ENCODE results near the gene ZMYM1. TPM values are rescaled to one million over a fixed set of nuclear protein-coding genes. Genes with fewer than 3 reads are reported as not detected.
"Not testable (repeated sequence)": the region's sequence is repeated elsewhere in the genome, so short reads cannot be mapped to it uniquely, and the experiment has no call there.

The ZMYM1 gene
- 10 to 100 TPM; 12.3 to 15.9 TPM for total RNA-seq
- long read RNA-seq, partial matches to known transcripts = 0 of 3 reads
- long read RNA-seq, other reads (novel, unspliced or antisense) = 2 of 3 reads

DNA sequence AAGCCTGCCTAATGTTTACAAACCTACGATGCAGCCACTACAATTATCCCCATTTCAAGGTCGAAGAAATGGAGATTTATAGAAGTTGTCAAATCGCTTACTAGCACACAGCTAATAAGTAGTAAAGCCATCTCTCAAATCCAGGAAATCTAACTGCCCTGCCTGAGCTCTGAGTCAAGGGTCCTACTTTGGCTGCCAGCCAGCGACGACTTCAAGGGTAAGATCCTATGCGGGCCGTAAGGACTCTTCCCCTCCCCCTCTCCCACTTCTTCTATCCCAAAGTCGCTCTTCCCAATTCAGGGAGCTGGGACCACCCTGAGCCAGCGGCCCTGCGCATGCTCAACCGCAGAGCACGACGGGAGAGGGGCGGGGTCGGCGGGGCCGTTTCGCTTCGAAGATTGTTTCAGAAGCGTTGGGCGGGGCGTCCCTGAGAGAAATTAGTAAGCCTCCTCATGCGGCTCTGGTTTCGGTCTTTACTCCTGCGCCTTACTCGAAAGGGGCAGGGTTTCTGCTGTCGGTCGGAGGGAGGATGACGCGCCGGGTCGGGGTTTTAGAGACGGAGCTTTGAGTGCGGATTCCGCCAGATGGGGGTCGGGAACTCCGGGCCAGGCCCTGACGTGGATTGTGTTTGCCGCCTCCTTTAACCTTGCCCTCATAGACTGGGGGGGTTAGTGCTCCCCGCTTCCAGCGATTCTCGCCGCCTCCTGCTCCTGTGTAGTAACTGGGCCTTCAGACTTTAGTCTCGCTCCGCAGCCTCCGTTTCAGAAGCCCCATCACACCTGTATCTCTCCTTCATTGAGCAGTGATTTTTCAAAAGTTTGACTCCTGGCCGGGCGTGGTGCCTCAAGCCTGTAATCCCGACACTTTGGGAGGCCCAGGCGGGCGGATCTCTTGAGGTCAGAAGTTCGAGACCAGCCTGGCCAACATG is at the start of gene ZMYM1:
Gene ZMYM1, plus strand, starts transcription at position 383 of the 928 bp plus-strand sequence. CDS start 14,603 bp downstream, outside the sequence.
- intact Hi-C loops (cut with DNase I, micrococcal nuclease) = no loop called here
- ATAC-seq (peak; percentile 97), DNase-seq (peak; percentile 83 to 93)

DNA sequence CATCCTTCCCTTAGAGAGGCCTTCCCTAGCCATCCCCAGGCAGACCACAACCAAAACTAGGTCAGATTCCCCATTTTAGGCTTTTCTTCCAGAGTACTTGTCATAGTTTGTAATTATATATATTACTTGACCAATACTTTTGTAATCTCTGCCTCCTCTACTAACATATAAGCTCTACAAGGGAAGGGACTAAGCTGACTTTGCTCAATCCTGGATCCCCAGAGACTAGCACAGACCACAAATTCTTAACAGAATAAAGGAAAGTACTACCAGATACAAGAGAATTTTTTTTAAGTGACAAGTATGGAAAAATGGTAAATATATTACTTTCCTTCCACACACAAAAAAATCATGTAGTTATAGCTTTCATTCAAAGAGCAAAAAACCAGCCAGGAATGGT is 49.4 kb upstream of the ZMYM1 start:
- no peak for DNase-seq
- intact Hi-C loops (cut with DNase I, micrococcal nuclease) = no loop called here
- ATAC-seq = no peak

DNA sequence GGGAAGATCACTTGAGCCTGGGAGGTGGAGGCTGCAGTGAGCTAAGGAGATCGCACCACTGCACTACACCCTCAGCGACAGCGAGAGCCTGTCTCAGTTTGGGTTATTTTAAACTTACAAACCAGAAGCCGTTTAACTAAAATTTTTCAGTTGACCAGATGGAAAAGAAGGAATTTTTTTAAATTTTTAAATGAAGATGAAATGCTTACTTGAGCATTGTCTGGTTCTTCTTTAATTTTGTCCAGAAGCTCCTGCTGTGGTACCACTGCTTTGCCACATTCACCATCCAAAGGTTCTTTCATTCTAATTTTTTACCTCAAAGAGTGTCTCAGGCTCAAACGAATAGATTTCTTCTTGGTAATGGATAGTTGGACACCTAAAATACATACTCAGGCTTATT is 48.8 kb upstream of the ZMYM1 start:
- intact Hi-C loops (cut with DNase I, micrococcal nuclease) = no loop called here
- DNase-seq (no peak), ATAC-seq (no peak)

DNA sequence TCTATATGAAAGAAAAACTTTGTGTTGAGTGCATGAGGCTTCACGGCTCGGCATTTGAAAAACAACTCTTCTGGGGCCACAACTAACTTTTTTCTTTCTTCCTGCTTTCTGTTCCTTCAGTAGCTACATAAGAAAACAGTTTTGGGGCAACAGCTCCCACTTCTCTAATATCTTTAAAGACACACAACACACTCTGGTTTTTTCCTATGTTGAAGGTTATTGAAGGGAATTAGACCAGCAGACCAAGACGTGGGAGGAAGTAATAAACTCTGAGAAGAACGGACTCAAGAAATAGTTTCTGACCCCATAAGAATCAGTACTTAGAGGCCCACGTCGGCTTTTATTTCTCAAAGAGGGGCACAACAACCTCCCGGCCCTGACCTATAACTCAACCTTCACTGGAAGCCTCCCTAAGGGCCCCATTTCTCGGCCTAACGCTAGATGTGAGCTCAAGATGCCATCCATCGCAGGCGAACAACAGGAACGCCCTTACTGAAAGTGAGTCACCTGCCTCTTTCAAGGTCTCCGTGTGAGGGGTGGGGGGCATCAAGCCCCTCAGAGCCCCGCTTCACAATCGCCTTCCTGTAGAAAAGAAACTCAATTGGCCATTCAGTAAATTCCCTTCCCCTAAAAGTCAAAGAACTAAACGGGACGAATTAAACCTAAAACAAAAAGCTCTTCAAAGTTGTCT is 48.3 kb upstream of the ZMYM1 start:
- intact Hi-C loops (cut with DNase I, micrococcal nuclease) = no loop called here
- peak; percentile 29 to 47 for DNase-seq
- ATAC-seq = peak; percentile 54

DNA sequence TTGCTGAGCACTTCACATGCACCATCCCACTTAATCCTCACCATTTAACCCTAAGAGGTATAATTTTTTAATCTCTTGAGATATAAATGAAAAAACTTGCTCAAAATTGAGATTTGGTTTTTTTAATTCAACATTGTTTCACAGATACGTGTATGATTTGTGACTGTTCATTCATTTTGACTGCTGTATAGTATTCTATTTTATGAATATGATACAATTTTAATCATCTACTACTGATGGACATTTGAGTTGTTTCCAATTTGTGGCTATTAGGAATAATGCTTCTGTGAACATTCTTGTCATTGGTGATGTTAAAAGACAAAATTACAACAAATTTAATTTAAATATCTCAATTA is 46.8 kb upstream of the ZMYM1 start:
- intact Hi-C loops (cut with DNase I, micrococcal nuclease) = no loop called here

DNA sequence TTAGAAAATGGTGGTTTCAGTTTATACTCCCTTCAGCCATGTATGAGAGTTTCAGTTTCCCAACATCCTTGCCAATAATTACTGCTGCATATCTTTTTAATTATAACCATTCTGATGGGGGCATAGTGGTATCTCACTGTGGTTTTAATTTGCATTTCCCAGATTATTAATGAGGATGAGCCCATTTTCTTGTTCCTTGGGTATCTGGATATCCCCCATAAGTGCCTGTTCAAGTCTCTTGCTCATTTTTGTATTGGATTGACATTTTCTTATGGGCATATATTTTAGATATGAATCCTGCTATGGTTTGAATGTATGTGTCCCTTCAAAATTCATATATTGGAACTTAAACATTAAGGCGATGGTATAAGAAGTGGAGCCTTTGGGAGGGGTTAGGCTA is 45.8 kb upstream of the ZMYM1 start:
- intact Hi-C loops (cut with DNase I, micrococcal nuclease) = no loop called here
- DNase-seq (no peak), ATAC-seq (no peak)

More for the DNA sequence above, 46.8 kb upstream of the ZMYM1 start:
- ATAC-seq (no peak), DNase-seq (no peak)

DNA sequence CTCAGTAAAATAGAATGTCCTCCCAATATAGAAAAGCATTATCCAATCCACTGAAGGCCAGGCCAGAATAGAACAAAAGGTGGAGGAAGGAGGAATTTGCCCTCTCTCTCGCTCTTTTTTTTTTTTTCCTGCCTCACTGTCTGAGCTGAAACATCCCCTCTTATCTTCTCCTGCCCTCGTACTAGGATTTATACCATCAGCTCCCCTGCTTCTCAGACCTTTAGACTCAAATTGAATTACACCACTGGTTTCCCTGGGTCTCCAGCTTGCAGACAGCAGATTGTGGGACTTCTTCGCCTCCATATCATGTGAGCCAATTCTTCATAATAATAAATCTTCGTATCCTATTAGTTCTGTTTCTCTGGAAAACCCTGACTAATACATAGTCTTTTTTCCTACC is 42.6 kb upstream of the ZMYM1 start:
- intact Hi-C loops (cut with DNase I, micrococcal nuclease) = no loop called here
- ATAC-seq (no peak), DNase-seq (no peak)

DNA sequence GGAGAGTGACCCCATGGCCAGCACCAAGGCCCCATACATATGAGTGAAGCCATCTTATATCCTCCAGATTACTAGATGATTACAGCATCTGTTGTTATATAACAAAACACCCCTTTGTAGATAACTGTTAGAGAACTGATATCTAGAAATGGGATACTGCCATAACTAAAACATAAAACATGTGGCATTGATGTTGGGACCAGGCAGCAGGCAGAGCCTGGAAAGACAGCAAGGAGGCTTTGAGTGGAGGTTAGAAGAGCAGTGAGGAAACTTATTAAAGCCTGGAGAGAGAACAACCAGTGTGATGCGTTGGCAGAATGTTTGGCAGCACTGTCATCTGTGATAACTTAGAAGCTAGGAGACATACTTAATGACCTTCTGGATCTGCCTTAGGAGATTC is 42.0 kb upstream of the ZMYM1 start:
- DNase-seq = no peak
- ATAC-seq = no peak
- intact Hi-C loops (cut with DNase I, micrococcal nuclease) = no loop called here

DNA sequence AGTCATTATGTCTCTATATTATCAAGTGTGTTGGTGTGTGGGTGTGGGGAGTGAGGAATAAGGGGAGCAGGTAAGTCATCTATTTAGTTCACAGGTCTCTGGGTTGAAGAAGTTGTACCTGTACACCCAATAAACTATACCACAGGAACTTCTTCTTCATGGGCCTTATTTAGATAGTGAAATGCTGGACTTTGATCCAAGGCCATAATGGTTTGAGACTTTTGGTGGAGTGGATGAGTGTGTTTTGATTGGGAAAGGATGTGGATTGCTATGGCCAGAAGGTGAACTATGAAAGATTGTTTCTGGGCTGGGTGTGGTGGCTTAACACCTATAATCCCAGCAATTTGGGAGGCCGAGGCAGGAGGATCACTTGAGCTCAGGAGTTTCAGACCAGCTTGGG is 40.5 kb upstream of the ZMYM1 start:
- intact Hi-C loops (cut with DNase I, micrococcal nuclease) = no loop called here
- peak; percentile 83 for ATAC-seq
- DNase-seq = no peak

DNA sequence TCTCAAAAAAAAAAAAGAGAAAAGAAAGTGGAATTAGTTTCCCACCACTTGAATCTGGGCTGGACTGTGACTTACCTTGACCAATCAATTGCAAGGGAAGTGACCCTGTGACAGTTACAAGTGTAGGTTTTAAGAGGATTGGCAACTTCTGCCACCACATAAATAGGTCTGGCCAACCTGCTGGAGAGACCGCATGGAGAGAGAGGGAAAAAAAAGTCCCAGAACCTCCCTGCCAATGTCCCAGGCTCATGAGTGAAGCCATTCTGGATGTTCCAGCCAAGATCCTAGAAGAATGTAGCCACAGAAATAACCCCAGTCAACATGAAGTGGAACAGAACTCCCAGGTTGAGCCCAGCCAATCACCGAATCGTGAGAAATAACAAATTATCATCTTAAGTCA is 35.7 kb upstream of the ZMYM1 start:
- no peak for ATAC-seq
- intact Hi-C loops (cut with DNase I, micrococcal nuclease) = no loop called here
- no peak for DNase-seq

DNA sequence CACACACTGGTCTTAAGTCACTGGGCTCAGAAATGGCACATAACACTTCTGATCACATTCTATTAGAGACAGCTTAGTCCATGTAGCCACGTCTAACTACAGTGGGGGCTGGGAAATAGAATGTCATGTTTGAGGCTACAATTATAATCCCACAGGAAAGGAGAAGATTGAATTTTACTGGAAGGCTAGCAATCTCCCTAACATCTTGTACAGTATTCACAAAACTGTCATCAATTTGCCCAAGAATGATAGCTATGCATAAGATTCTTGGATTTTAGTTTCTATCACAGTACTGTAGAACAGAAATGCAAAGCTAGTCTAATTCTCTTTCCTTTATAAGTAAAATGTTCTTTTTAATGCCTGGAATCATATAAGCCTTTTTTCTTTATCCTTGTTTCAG is 34.8 kb upstream of the ZMYM1 start:
- ATAC-seq = no peak
- DNase-seq = no peak
- intact Hi-C loops (cut with DNase I, micrococcal nuclease) = no loop called here

DNA sequence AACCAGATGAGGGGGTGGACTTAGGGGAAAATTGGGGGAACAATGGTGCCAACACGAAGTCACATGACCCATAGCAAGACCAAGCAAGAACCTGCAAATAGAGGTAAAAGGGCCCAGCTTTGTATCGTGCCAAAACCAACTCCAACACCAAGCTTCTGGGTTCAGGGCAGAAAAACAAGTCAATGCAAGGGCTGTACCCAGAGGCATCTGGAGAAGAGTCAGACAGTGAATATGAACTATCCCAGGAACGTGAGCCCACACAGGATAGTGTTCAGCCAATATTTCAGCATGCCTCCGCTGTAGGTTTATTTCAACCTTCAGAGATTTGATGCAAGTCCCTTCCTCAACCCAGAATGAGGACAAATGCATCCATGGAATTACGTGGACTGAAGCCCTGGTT is 32.5 kb upstream of the ZMYM1 start:
- DNase-seq (no peak), ATAC-seq (no peak)
- intact Hi-C loops (cut with DNase I, micrococcal nuclease) = no loop called here

DNA sequence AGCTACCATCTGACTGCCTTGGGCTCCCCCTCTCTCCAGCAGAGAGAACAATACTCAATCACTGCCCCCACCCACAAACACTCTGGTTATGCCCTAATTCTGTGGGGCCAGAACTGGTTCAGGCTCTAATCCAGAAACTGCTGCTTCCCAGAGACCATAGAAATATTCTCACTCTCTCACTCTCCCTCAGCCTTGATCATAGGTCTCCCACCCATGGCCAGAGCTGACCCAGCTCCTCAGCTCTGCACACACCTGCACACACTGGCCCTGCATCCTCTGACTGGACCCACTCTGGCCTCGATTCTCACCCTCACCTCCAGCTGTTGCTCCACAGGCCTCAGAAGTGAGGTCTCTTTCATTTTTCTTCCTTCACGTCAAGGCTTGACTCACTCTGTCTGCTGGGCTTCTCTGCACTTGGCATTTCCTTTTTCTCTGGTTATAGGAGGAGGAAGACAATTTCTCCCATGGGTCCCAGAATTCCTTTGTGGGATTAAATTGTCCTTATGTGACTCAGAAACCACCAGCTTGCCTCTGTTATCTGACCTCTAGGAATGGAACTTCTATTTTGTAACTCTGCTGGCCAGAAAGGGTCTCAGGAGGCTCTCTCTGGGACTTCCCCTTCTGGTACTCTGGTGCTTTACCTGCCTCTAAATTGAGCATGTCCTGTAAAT is 31.9 kb upstream of the ZMYM1 start:
- intact Hi-C loops (cut with DNase I, micrococcal nuclease) = no loop called here
- DNase-seq (no peak), ATAC-seq (no peak)

DNA sequence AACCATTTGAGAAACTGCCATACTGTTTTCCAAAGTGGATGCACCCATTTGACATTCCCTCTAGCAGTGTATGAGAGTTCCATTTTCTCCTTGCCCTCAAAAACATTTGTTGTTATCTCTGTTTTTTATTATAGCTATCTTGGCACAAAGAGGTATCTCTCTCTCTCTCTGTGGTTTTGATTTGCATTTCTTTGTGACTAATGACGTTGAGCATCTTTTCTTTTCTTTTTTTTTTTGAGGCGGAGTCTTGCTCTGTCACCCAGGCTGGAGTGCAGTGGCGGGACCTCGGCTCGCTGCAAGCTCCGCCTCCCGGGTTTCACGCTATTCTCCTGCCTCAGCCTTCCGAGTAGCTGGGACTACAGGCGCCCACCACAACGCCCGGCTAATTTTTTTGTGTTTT is 30.1 kb upstream of the ZMYM1 start:
- no peak for DNase-seq
- intact Hi-C loops (cut with DNase I, micrococcal nuclease) = no loop called here
- no peak for ATAC-seq

DNA sequence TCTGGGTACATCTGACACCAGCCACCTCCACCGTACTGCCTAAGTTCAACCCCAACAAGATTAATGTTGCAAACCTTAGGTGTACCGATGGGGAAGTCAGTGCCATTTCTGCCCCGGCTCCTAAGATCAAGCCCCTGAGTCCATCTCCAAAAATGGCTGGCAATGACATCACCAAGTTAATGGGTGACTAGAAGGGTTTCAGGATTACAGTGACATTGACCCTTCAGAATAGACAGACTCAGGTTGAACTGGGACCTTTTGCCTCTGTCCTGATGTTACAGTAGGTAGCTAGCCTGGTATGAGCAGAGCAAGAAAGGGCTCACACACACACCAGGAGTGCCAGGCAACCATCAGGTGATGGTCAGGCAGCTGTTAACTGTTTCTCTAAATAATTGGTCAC is 25.8 kb upstream of the ZMYM1 start:
- no peak for ATAC-seq
- intact Hi-C loops (cut with DNase I, micrococcal nuclease) = no loop called here
- DNase-seq = no peak

DNA sequence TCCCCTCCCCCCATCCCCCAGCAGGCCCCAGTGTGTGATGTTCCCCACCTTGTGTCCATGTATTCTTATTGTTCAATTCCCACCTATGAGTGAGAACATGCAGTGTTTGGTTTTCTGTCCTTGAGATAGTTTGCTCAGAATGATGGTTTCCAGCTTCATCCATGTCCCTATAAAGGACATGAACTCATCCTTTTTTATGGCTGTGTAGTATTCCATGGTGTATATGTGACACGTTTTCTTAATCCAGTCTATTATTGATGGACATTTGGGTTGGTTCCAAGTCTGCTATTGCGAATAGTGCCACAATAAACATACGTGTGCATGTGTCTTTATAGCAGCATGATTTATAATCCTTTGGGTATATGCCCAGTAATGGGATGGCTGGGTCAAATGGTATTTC is 24.9 kb upstream of the ZMYM1 start:
- DNase-seq = not testable (repeated sequence)

DNA sequence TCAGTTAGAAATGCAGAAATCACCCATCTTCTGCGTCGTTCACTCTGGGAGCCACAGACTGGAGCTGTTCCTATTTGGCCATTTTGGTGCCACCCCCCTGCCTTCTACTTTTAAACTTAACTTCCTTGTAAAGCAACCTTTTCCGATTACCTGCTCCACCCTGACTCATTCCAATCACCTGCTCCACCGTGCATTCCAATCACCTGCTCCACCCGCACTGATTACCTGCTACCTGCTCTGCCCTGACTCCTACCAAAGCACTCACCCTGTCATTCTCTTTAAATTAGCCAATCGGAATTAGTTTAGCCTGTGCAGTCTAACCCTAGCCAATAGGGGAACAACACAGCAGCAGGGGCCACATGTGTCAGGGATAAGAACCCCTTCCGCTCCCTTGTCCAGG is 20.9 kb upstream of the ZMYM1 start:
- intact Hi-C loops (cut with DNase I, micrococcal nuclease) = not testable (repeated sequence)
- ATAC-seq = peak; percentile 42

More for the DNA sequence above, 24.9 kb upstream of the ZMYM1 start:
- ATAC-seq; intact Hi-C loops (cut with DNase I, micrococcal nuclease): not testable (repeated sequence)

DNA sequence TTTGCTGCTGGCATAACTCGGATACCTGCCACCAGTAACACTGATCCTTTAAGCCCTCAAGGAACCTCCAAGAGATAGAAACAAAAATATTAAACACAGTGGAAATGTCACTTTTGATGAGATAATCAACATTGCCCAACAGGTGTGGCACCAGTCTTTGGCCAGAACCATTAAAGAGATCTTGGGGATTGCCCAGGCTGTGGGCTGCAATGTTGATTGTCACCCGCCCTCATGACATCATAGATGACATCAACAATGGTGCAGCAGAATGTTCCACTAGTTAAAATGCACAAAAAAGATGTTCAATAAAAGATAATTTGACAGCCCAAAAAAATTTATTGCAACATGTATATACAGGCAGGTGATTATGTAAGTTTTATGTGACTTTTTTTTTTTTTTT is 20.2 kb upstream of the ZMYM1 start:
- ATAC-seq (no peak), DNase-seq (no peak)
- intact Hi-C loops (cut with DNase I, micrococcal nuclease) = no loop called here

More for the DNA sequence above, 20.9 kb upstream of the ZMYM1 start:
- DNase-seq = not testable (repeated sequence)

DNA sequence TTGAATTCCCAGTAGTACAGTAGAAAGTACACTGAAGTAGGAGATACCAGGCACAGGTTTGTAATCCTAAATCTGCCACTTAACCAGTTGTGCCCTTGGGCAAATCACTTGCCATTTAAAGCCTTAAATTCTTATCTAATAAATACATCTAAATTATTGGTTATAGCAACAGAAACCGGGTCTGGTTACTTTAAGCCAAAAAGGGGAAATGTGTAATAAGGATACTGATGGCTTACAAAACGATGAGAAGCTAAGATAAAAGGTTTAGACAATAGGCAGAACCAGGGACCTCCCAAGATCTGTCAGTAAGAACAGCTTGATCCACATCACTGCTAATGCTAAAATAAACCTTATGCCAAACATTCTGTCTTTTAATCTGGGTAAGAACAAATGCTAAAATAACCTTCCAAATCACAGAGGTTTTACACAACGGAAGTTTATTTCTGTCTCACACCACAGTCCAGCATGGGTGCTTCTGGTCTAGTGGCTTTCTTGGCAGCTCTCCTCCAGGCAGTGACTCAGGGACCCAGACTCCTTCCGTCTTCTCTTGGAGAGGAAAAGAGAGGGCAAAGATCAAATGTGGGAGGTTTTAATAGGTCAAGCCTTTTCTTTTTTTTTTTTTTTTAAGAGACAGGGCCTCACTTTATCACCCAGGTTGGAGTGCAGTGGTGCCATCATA is 16.5 kb upstream of the ZMYM1 start:
- ATAC-seq (peak; percentile 51), DNase-seq (no peak)
- intact Hi-C loops (cut with DNase I, micrococcal nuclease) = no loop called here

All from left colon (tissue), 2 donors.